Amniotic stem cell (primary cell): ENCODE measurements around the gene SYT8.

Experiments used
- DNase-seq: peaks from one replicate; lab custom pipeline; 2025; lab: John Stamatoyannopoulos, UW

The SYT8 gene

DNA sequence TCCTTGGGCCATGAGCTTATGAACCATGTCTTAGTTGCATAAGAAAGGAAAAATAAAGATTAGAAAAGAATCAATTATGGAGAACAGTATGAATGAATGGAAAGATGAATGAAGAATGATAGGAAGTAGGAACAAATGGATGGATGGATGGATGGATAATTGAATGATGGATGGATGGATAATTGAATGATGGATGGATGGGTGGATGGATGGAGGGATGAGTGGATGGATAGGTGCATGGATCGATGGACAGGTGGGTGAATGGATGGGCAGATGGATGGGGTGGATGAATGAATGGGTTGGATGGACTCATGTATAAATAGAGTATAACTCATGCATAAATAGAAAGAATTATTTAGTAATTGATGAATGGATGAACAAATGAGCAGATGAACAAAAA, 25.3 kb downstream of the SYT8 start:
- DNase-seq: no peak

- DNase-seq: no peak
Measured at GRCh38 chr11:1861435-1862411, 26.9 kb downstream of the SYT8 start.

DNA sequence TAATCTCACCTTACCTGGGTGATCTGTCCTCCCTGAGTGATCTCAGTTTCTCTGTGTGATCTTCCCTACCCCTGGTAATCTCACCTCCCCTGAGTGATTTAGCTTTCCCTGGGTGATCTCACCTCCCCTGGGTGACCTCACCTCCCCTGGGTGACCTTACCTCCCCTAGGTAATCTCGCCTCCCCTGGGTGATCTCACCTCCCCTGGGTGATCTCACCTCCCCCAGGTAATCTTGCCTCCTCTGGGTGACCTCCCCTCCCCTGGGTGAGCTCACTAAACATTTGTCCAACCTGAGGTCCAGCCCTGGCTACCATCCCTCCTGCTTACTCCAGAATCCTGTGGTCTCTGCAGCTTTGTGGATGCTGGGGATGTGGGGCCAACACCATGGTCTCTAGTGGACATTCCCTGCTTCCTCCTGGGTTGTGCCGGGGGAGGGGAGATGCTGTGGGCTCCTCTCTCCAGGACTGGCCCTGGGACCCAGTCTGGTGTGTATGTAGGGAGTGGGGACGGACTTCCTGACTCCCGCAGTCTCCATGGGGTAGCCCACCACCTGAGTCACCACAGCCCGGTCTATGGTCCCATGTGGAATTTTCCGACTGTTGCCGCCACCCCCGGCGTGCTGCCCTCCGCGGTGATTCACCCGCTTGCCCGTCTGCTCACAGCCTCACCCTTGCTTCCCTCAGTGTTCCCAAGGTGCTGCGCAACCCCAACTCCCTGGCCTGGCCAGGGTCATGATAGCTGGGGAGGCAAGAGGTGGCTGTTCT, 28.0 kb downstream of the SYT8 start:
- DNase-seq: no peak

DNA sequence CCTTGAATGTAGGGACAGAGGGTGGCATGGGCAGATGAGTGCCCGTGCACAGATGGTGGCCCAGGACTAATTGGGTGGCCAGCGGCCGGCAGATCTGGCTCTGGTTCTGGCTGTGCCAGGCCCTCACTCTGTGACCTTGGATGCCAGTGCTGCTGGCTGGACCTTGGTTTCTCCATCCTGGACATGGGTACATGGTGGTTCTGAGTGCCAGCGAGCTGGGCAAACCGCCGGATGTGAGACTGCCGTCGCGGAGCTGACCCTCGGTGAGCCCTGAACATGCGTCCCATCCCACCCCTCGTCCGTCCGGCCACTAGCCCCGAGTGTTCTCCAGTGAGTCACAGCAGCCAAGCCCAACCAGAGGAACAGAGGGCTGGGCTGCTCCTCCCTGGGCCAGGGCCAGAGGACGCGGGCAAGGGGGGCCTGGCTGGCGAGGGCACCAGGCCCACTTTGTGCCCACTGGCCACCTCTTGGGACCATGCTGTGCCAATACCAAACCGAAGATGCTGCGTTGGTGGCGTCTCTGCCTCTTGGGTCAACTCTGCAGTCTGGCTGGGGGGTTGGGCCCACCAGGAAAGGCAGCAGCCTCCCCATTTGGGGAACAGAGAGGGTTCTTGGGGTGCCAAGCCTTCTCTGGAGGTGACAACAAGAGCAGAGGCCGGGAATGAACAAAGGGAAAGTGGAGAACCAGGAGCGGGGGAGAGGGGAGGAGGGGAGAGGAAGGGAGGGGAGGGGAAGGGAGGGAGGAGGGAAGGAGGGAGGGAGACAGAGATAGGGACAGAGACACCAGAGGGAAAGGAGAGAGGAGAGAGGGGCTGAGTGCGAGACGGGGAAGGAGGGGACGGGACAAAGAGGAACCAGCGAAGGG, 28.8 kb downstream of the SYT8 start:
- peak; percentile 73 for DNase-seq

DNA sequence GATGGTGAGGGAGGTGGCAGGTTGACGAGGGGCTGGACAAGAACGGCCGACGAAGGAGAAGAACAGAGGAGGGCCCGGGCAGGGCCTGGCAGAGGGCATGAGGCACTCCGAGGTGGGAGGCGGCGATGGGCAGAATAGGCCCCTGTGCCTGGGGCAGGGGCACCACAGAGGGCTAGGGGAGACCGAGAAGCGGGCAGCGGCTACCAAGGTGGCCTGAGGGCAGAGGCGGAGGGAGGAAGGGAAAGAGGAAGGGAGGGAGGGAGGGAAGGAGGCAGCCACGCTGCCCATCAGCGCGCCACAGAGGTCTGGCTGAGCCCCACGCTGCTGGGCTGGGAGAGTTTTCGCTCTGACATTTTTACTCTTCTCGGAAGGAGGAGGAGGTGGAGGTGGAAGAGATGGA, 29.4 kb downstream of the SYT8 start:
- DNase-seq: no peak

DNA sequence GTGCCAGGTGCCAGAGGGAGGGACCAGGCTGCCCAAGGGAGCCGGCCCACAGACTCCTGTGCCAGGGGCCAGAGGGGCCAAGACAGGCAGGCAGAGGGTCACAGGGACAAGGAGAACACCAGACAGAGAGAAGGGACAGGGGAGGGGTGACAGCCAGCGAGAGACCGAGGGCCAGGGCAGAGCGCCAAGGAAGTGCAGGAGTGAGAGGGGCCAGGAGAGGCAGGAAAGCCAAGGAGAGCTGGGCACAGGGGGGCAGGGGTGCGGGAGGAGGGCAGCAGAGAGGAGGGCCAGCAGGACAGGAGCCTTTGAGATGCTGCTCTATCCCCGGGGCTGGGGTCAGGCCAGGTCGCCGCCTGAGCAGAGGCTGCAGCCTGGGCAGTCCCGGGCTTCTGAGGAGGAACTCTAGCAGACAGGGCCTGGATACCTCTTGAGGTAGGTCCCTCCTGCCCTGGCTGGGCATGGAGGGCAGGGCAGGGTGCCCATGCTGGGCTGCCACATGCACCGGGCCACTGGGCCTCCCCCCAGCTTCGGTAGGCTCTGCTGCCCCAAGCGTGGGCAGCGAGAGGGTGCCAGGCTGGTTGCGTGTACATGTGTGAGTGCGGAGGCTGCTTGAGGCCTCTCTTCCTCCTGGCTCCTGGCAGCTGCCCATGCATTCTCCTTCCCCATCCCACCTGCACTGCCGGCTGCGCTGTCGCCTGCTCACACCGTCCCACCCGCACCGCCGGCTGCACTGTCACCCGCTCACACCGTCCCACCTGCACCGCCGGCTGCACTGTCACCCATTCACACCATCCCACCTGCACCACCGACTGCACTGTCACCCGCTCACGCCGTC, 30.3 kb downstream of the SYT8 start:
- DNase-seq: no peak

DNA sequence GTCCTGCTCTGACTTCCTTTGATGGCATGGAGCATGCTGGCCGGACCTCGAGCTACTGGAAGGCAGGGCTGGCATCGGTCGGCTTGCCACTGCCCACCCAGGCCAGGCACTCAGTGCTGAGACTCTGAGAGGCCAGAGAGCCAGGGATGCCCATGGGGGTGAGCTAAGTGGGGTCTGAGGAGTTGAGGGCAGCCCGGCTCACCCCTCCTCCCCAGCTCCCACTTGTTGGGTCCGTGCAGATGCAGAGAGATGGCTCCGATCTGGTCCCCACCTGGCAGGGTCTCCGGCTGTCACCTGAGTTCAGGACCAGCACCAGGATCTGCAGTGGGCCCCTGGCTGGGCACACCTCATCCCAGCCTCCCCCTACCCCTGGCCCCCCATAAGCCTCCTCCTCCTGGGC, 31.4 kb downstream of the SYT8 start:
- DNase-seq: no peak

DNA sequence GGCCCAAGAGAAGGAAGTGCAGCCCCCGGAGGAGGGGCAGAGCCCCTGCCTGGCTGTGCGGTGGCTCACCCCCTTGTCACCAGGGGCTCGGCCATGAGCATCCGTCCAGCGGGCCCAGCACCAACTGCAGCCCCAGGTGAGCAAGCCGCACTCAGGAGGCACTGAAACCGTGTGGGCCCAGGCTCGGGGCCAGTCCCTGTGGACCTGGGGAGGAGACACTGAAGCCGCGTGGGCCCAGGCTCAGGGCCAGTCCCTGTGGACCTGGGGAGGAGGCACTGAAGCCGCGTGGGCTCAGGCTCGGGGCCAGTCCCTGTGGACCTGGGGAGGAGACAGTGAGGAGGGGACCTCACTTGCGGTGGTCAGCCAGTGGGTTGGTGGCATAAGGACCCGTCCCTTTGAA, 32.0 kb downstream of the SYT8 start:
- no peak for DNase-seq

DNA sequence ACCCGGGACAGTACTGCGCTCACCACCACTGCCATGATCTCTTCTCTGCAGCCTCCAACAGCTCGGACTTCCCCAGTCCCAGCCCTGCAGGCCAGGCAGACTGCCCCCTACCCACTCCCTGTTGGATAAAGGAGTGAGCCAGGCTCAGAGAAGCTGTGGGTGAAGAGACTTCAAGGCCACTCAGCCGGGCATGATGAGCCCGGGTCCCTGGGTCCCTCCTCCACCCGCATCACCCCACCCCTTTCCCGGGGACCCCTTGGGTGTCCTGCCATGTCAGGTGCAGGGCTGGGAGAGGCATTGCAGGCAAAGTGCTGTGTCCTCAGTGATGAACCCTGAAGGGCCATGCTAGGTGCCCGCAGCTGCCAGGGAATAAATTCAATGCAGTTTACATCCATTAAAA, 32.6 kb downstream of the SYT8 start:
- DNase-seq: no peak

DNA sequence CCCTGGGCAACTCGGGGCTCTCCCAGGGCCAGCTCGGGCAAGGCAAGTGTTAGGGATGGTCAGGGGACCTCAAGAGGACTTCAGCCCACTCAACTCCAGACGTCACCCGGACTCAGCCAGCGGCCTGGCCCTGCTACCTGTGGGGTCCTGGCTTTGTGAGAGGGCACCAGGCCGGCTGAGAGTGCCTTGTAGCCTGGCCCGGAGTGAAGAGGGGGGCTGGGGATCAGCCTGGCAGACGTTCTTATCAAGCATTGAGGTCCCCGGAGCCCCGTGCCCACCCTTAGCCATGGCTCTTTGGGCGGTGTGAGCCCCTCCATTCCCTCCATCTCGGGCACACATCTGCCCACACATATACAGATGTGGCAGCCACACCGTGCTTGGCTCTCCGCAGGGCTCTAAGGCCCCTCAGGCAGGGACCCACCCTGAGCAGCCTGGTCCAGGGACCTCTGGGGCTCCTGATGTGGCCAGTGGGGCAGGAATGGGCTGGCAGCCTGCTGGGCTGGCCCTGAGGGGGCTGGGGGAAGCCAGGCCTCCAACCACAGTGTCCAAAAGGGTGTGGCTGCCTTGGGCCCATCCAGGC, 33.4 kb downstream of the SYT8 start:
- DNase-seq: no peak

- DNase-seq: no peak
Measured at GRCh38 chr11:1868636-1869291, 34.0 kb downstream of the SYT8 start.

- DNase-seq: no peak
Measured at GRCh38 chr11:1869427-1870325, 34.9 kb downstream of the SYT8 start.

GRCh38 chr11:1870326-1870696, 35.5 kb downstream of the SYT8 start:
- no peak for DNase-seq

- DNase-seq: no peak
Measured at GRCh38 chr11:1870721-1871466, 36.1 kb downstream of the SYT8 start.

GRCh38 chr11:1871531-1871930, 36.7 kb downstream of the SYT8 start:
- no peak for DNase-seq

- no peak for DNase-seq
Measured at GRCh38 chr11:1872267-1872985, 37.6 kb downstream of the SYT8 start.

- DNase-seq: no peak
Measured at GRCh38 chr11:1873048-1873812, 38.4 kb downstream of the SYT8 start.
